Endothelial cell of coronary artery (primary cell): ENCODE data around the gene ZNF775. TPM values are rescaled to one million over a fixed set of nuclear protein-coding genes. Genes with fewer than 3 reads are reported as not detected.

ENCODE experiments used
- total RNA-seq: library from RNA; depleted of rRNA; stranded (reverse); fragments of >200 nt; gene quantifications from 2 replicates; pipeline ENCODE4 v1.2.3, GENCODE V29; 2014

ZNF775 gene
- 7.3 and 8.5 TPM in 2 replicates for total RNA-seq

GRCh38 chr7:150378853-150379440, at the start of gene ZNF775:
Gene ZNF775, plus strand, starts transcription at chr7:150379330. Its CDS starts 9,141 bp downstream, at chr7:150388471.

GRCh38 chr7:150341263-150342120, 37.6 kb upstream of the ZNF775 start, which contains the start of gene RARRES2:
Gene RARRES2, minus strand, starts transcription at chr7:150341629. Its CDS starts 1,020 bp downstream, at chr7:150340609.

DNA sequence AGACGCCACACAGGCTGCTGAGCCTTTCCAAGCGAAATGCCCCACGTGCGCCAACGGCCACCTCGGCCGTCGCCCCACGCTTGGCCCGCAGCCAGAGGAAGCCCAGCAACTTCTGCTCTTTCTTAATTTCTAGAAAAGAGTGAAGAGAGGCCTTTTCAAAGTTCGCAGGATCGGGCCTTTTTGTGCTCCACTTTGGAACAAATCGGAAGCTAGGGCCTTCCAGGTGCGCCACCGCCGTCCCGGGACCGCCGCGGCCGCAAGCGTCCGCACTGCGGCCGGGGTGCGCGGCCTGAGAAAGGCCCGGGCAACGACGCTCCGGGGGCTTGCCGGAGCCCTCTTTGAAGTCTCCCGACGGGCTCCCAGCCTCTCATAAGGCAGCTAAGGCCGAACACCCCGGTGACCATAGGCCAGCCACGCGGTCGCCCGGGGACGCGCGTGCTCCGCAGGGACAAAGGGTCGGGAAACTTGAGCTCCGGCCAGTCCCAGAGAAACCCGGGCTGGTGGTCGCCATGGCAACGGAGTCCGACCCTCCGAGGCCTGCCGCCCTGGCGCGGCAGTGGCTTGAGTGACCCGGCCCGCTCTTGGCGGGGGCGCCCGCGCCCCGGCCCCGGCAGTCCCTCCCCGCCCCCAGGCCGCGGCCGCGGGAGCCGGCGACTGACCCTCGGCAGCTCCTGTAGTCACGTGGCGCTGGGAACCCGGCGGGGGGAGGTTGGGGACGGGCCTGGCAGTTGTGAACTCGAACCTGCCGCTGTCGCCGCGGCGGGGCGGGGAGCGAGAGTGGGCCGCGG, 10.8 kb upstream of the ZNF775 start, which contains the start of gene REPIN1:
TSS of gene REPIN1 (plus strand) at position 727 of the 788 bp plus-strand sequence. CDS start 890 bp downstream, outside the sequence.

Other genes starting within 250 kb of the ZNF775 start
- gene LRRC61, start 56.0 kb upstream of the ZNF775 start, total RNA-seq = 0.19 TPM in 1 of 2 replicates, not detected in the other
- 0.19 TPM in 1 of 2 replicates, not detected in the other for gene ACTR3C, start 55.8 kb upstream of the ZNF775 start, total RNA-seq
- gene RARRES2, start 37.7 kb upstream of the ZNF775 start, total RNA-seq = 0.09 TPM in 1 of 2 replicates, not detected in the other
- gene REPIN1, start 10.5 kb upstream of the ZNF775 start, total RNA-seq = 46.1 and 51.0 TPM in 2 replicates
- gene GIMAP8, start 71.3 kb downstream of the ZNF775 start, total RNA-seq = 38.5 and 60.6 TPM in 2 replicates
- 16.2 and 41.9 TPM in 2 replicates for gene GIMAP7, start 135.5 kb downstream of the ZNF775 start, total RNA-seq
- gene GIMAP4, start 188.1 kb downstream of the ZNF775 start, total RNA-seq = 135 and 204 TPM in 2 replicates